GM18951 (cell line): ENCODE measurements around the gene ZNF185.

Experiments
- POLR2A ChIP-seq: IDR thresholded peaks from 4 replicates; pipeline ENCODE4 v1.6.1; 2011; ENCODE audit warnings: mild to moderate bottlenecking; ENCODE audit not compliant: insufficient read length, insufficient read depth; ENCODE audit errors: extremely low read depth
- in situ Hi-C: fragments of 300-500 bp; cut with MboI; formaldehyde crosslinking; loops from one replicate; pipeline ENCODE4 v1.12.0; 2022; ENCODE audit warnings: low sequenced_read_pairs, mixed read lengths, inconsistent platforms; ENCODE audit not compliant: unreplicated experiment

The ZNF185 gene

GRCh38 chrX:152897222-152898131 is at the start of gene ZNF185:
Gene ZNF185, plus strand, starts transcription at chrX:152898067. Its CDS starts 16,423 bp downstream, at chrX:152914490.
- in situ Hi-C loops, result no loop called here
- TF ChIP-seq POLR2A, result no peak

DNA sequence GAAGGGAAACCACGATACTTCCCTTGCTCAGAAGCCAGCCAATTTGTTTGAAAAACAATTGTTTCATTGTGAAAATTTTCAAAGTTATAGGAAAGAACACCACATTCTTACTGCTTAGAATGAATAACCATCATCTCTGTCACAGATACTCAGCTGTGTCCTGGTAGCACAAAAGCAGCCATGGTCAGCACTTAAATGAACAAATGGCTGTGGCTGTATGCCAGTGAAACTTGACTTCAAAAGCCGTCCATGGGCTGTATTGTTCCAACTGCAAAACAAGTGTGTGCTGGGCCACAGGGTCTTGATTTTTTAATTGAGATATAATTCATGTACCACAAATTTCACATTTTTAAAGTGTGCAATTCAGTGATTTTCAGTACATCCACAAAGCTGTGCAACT is 47.4 kb upstream of the ZNF185 start:
- in situ Hi-C loops, result no loop called here
- no peak for TF ChIP-seq POLR2A

DNA sequence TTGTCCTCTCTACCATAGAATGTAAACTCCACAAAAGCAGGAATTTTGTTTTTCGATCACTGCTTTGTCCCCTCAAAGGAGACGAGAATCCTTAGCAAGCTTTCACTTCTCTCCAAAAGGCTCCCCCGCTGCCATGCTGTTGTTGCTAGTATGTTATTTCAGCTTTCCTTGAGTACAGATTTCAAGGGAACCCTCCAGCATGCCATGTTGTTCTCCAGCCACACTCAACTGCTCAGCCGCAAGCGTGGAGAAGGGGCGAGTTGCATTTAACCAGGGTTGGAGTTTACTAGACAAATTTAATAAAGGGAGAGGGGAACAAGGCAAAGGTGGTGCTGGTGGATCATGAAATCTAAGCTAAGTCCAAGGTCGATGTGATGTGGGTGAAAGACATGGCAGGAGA is 43.9 kb upstream of the ZNF185 start:
- in situ Hi-C loops, result no loop called here
- no peak for TF ChIP-seq POLR2A

- no peak for TF ChIP-seq POLR2A
- in situ Hi-C loops, result no loop called here
Measured at GRCh38 chrX:152861116-152861515, 36.8 kb upstream of the ZNF185 start.

DNA sequence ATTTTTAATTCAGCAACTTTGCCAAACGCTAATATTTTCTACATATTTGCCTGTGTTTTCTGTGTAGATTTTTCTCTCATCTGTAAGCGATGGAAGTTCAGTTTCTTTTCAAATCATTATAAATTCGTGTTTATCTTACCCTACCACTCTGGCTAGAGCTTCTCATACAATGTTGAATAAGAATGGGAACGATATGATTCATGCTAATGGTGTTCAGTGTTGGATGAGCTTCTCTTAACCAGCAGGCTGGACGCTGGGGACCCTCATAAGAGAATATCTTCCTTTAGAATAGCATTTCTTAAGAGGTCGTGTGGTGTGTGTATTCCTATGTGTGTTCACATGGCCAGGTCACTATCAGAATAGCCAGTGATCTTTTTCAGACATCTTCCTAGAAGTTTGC is 36.0 kb upstream of the ZNF185 start:
- no peak for TF ChIP-seq POLR2A
- in situ Hi-C loops, result no loop called here

DNA sequence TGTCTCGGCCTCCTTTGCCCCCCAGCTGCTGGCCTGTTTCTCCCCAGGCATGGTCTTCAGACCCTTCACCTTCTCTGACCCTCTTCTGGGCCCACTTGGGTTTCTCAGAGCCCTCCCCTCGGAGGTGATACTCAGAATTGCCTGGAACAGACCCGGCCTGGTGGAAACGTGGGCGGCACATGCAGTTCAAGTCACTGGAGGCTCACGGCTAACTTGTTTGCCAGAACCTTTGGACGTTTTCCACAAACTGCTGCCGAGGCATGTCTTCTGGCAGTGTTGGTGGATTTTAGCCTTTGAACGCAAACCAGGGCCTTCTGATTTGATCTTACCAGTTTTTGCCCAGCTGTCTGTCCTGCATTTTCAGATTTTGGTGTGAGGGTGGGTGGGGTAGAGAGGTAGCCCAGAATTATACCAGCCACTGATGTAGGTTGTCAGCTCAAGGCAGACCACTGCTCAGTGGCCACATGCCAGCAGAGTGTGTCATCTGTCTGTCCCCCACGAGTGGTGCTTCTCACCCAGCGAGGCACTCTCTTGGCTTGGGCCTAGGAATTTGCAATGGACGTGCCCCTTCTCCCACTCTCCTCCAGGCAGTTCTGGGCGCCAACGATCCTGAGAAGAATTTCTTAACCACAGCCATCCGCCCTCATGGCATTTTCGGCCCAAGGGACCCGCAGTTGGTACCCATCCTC is 32.5 kb upstream of the ZNF185 start:
- no peak for TF ChIP-seq POLR2A
- in situ Hi-C loops, result no loop called here

- in situ Hi-C loops, result no loop called here
- TF ChIP-seq POLR2A, result no peak
Measured at GRCh38 chrX:152866386-152866785, 31.5 kb upstream of the ZNF185 start.

- no peak for TF ChIP-seq POLR2A
- in situ Hi-C loops, result no loop called here
Measured at GRCh38 chrX:152869972-152870371, 27.9 kb upstream of the ZNF185 start.

DNA sequence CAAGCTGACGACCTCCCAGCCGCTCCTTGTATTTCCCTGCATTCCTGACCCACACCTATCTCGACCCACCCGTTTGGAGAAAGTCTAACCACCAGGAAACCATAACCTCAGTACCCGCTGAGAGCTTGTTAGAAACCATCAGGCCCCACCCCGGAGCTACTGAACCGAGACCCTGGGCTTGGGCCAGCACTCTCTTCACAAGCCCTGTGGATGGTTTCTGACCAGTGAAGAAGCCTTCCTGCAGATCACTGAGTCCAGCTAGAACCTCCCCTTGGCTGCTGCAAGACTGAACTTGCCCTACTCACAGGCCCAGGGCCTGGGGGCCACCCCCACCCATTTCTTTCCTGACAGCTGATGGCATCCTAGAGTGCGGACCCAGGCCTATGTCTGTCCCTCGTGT is 26.6 kb upstream of the ZNF185 start:
- TF ChIP-seq POLR2A, result no peak
- in situ Hi-C loops, result no loop called here

- TF ChIP-seq POLR2A, result no peak
- in situ Hi-C loops, result no loop called here
Measured at GRCh38 chrX:152872522-152872921, 25.3 kb upstream of the ZNF185 start.

DNA sequence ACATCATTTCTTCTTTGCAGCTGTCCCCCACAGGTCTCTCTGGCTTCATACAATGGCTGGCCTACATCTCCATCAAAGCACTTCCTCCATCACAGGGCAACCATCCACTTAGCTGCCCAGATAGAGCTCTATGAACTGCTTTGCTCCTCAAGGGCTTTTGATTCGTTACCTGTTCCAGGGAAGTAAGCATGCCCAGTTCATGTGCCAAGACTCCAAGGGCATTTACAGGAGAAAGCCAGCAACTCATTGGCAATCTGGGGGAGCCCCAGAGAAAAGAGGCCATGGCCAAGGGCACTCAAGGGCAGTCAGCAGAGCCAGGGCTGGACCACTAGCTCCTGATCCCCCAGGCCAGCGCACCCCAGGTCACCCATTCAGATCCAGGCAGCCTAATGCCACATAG is 24.5 kb upstream of the ZNF185 start:
- no peak for TF ChIP-seq POLR2A
- in situ Hi-C loops, result no loop called here

DNA sequence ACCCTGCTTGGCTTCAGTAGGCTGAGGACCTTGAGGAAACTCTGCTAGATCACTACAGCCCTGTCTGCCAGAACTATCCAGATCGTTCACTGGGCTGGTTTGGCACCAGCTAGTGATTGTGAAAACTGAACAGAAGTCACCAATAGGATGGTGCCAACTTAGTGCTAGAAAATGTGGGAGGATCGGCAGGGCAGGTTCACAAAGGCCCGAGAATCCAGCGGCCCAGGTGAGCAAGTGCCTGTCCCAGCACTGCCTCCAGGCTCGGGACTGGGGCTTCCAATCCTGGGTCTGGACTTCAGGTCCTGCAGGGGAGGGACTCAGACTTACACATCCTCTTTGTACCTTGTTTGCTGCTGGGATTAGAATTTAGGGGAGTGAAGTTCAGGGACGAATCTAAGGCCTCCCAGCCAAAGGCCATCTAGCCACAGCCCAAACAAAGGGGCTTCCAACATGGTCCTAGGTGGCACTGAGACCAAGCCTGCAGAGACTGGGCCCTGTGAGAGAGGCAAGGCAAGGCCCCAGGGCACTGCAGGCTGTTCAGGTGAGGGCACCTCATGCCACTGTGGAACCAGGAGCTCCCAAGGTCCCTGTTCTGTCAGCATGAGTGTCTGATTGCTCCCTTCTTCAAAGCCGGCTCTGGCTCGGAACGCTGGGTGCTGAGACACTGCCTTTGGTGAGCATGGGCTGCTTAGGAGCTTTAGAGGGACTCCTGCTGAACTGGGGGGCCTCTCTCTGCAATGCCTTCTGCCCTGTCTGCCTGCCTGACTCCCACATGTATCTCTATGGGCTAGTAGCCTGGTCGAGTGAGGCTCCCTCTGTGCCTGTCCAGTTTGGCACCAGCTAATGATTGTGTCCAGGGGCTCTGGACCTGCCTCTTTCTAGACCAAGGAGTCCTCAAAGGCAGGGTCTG is 20.7 kb upstream of the ZNF185 start:
- in situ Hi-C loops, result no loop called here
- TF ChIP-seq POLR2A, result no peak
